SK-N-MC (cell line): ENCODE results near the gene BRD3OS.

ENCODE experiments used
- DNase-seq: peaks from one replicate; pipeline ENCODE4 v3.0.0-alpha.2; 2011; ENCODE audit warnings: low read depth, low spot score
- H3K27ac ChIP-seq: fragments of 200-600 bp; sonication (generic); 2 replicates; pipeline ENCODE4 v1.5.1; 2016; ENCODE audit warnings: mixed run types
- H3K36me3 ChIP-seq: fragments of 200-600 bp; sonication (generic); 2 replicates; pipeline ENCODE4 v1.6.1; 2017; ENCODE audit warnings: antibody characterized with exemption, low read length, mixed read lengths; ENCODE audit not compliant: insufficient read depth
- H3K4me3 ChIP-seq: fragments of 200-600 bp; sonication (generic); 2 replicates; pipeline ENCODE4 v1.5.1; 2016
- H3K9ac ChIP-seq: fragments of 200-600 bp; sonication (generic); 2 replicates; pipeline ENCODE4 v1.8.0; 2017; ENCODE audit warnings: mixed run types, mixed read lengths; ENCODE audit not compliant: insufficient read length
- H3K9me3 ChIP-seq: fragments of 200-600 bp; sonication (generic); 2 replicates; pipeline ENCODE4 v1.6.1; 2017; ENCODE audit warnings: low read depth, mild to moderate bottlenecking, antibody characterized with exemption, low read length, moderate library complexity, mixed read lengths
- EZH2 ChIP-seq: fragments of 200-600 bp; sonication (generic); IDR thresholded peaks from one replicate; pipeline ENCODE4 v1.6.1; 2017; ENCODE audit warnings: antibody characterized with exemption
- FOXP2 ChIP-seq: optimal IDR thresholded peaks from 2 replicates; pipeline ENCODE3; 2011; ENCODE audit warnings: mild to moderate bottlenecking, moderate library complexity; ENCODE audit not compliant: insufficient read depth; ENCODE audit errors: extremely low read length, control extremely low read depth
- POLR2AphosphoS5 ChIP-seq: IDR thresholded peaks from 2 replicates; pipeline ENCODE4 v1.6.1; 2012; ENCODE audit warnings: mild to moderate bottlenecking, low read depth, low read length, borderline replicate concordance

The BRD3OS gene

GRCh38 chr9:134033516-134034214, 8.4 kb downstream of the BRD3OS start:
- no peak overlapping the region for H3K4me3 ChIP-seq
- H3K9ac ChIP-seq = no peak overlapping the region
- no peak for DNase-seq
- TF ChIP-seq POLR2AphosphoS5 = no peak
- TF ChIP-seq EZH2 = no peak
- TF ChIP-seq FOXP2 = no peak
- no peak overlapping the region for H3K27ac ChIP-seq
- H3K36me3 ChIP-seq = peaks cover 64% of the 10 kb centered on the region
- H3K9me3 ChIP-seq = no peaks in the 10 kb centered on the region

DNA sequence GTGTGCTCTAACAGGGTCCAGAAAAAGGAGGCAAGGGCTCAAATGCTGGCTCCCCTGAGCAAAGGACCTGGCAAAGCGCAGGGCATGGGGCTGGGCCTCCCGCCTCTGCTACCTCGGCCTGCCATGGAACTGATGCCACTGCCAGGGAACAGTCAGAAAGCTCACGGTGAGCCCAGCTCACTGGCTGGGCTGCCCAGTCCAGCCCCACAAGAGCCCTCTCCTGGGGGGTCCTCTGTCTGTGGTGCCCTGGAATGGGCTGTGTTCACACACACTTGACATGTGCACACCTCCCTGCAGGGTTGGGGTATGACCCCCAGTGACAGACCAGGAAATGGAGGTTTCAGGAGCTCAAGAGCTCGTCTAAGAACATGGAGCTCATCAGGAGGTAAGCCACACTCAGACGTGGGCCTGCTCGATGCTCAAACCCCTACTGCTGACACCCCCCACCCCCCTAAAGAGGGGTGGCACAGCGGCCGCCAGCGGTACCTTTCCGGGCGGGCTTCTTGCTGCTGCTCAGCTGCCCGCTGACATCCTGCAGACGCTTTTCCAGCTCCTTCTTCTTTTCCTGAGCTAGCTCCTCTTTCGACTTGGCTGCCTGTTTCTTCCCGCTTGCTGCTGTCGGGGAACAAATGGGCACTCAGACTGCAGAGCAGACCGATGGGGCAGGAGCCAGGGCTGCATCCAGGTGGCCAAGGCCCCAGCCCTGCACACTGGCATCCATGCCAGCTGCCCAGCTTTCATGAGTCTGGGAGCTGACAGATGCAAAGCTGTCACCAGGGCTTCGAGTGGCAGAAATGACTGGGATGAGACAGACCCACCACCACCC, 9.1 kb downstream of the BRD3OS start:
- Histone ChIP-seq H3K4me3 (no peak overlapping the region), H3K9ac (no peak overlapping the region), H3K27ac (no peak overlapping the region), H3K36me3 (peaks cover 72% of the 10 kb centered on the region), H3K9me3 (no peaks in the 10 kb centered on the region)
- TF ChIP-seq POLR2AphosphoS5 (no peak), EZH2 (no peak), FOXP2 (no peak)
- no peak for DNase-seq

DNA sequence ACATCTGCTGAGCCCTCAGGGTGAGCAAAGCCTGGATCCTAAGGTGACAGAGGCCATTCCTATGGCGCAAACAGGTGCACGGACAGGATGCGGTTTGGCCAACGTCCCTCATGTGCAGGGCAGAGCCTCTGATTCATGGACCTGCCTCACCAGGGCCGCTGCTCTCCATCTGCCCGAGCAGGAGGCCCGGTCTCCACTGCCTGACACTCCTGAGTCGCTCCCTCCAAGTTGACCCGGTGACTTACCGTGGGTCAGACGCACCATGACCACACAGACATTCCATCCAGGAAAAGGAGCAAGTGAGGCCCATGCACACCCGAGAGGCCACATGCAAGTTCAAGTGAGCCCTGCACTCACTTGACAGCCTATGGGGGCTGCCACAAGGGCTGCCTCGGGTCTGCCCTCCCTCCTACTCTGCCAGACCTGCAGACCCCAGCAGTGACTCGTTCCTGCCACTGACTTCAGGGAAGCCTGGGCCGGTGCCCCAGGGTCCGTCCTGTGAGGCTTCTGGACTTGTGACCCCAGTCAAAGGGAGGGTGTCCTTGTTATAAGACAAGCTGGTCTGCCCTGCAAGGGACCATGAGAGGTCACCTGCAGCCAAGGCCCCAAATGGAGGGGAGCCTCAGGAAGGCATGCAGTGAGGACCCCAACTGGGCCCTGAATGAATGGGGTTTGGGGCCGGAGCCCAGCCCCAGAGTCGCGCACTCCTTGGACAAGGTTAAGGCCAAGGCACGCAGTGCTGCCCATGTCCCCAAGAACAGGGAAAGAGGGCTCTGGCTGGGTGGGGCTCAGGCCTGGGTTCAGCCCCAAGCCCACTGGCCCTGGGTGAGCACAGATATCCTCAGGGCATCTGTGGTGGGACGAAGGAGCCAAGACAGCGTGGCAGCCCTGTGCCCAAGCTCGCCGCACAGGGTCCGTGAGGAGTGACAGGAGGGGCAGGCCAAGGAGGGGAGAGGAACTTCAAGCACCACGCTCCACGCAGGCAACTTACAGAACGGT, 10.1 kb downstream of the BRD3OS start:
- no peak for DNase-seq
- Histone ChIP-seq H3K9ac (no peak overlapping the region), H3K27ac (no peak overlapping the region), H3K4me3 (no peak overlapping the region), H3K36me3 (peaks cover 81% of the 10 kb centered on the region), H3K9me3 (no peaks in the 10 kb centered on the region)
- TF ChIP-seq POLR2AphosphoS5 (no peak), EZH2 (no peak), FOXP2 (no peak)

DNA sequence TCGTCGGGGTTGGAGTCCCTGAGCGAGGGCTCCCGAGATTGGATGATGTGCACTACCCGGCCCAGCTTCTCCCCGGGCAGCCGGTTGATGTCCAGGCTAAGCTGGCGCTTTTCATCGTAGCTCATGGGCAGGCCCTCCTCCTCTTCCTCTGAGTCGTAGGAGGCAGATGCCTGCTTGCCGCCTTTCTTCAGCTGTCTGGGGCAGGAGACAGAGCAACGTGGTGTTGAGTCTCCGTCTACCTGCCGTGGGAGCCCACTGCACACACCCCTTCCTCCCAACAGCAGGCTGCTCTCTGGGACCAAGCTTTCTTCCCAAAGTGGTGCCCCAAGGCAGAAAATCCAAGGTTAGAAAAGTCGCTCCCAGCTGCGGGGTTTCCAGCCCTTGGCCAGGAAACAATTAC, 10.8 kb downstream of the BRD3OS start:
- no peak for DNase-seq
- Histone ChIP-seq H3K9me3 (no peaks in the 10 kb centered on the region), H3K4me3 (no peak overlapping the region), H3K27ac (no peak overlapping the region), H3K36me3 (peaks cover 83% of the 10 kb centered on the region), H3K9ac (no peak overlapping the region)
- TF ChIP-seq POLR2AphosphoS5 (no peak), FOXP2 (no peak), EZH2 (no peak)

DNA sequence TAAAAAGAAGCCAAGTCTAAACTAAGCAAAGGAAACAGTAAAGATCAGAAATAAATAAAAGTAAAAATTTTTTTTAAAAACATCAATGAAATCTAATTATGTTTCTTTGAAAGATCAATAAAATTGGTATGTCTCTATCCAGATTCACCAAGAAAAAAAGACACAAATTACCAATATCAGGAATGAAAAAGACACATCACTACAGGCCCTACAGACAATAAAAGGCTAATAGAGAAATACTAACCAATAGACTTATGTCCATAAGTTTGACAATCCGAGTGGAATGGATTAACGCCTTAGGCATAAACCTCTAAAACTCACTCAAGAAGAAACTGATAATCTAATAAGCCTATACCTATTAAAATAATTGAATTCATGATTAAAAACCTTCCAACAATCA, 12.4 kb downstream of the BRD3OS start:
- H3K9ac ChIP-seq = no peak overlapping the region
- no peaks in the 10 kb centered on the region for H3K9me3 ChIP-seq
- peaks cover 84% of the 10 kb centered on the region for H3K36me3 ChIP-seq
- no peak overlapping the region for H3K27ac ChIP-seq
- TF ChIP-seq POLR2AphosphoS5 (no peak), EZH2 (no peak), FOXP2 (no peak)
- no peak for DNase-seq
- no peak overlapping the region for H3K4me3 ChIP-seq

DNA sequence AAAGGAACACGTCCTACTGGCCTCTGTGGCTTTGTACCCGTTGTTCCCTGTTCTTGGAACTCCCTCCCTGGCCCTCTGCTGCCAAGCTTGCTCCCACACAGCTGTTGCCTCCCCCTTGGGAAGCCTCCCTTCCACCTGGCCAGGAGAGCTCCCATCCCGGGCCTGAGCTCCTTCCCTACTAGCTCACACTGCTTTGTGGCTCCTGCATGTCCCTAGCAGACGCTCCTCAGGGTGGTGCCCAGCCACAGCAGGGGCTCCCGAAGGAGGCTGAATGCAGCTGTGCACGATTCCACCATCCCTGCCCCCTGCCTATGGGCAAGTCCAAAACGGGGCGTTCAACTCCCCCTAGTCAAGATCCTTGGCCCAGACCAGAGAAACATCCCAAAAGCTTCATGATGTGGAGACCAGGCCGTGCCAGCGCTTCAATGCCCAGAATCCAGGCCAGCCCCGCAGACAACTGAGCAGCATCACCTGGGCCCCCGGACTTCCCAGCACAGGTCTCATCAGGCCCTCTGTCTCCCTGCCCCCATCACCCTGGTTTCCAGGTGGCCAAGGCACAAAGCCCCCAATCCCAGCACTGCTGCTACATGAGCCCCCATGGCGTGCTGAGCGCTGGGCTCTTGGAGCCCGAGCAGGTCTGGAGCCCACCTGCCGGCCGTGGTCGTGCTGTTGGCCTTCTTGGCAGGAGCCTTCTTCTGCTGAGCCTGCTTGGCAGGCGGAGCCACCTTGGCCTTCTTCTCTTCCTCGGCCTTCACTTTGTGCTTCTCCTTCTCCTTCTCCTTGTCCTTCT, 14.3 kb downstream of the BRD3OS start:
- no peak for DNase-seq
- H3K4me3 ChIP-seq = no peak overlapping the region
- TF ChIP-seq EZH2 (no peak), POLR2AphosphoS5 (no peak), FOXP2 (no peak)
- no peak overlapping the region for H3K9ac ChIP-seq
- peaks cover 77% of the 10 kb centered on the region for H3K36me3 ChIP-seq
- H3K27ac ChIP-seq = no peak overlapping the region
- H3K9me3 ChIP-seq = no peaks in the 10 kb centered on the region

GRCh38 chr9:134040176-134040565, 14.9 kb downstream of the BRD3OS start:
- no peak for DNase-seq
- Histone ChIP-seq H3K4me3 (no peak overlapping the region), H3K36me3 (peaks cover 73% of the 10 kb centered on the region), H3K9me3 (no peaks in the 10 kb centered on the region), H3K27ac (no peak overlapping the region), H3K9ac (no peak overlapping the region)
- TF ChIP-seq FOXP2 (no peak), EZH2 (no peak), POLR2AphosphoS5 (no peak)
